GM18907 (cell line): ENCODE data around the gene PPP2R5C.

Experiments
- ATAC-seq: cut with Tn5 transposase; IDR thresholded peaks from one replicate; pipeline ENCODE4 v1.9.1; 2021; ENCODE audit warnings: mild to moderate bottlenecking, moderate library complexity; ENCODE audit not compliant: unreplicated experiment

PPP2R5C gene

DNA sequence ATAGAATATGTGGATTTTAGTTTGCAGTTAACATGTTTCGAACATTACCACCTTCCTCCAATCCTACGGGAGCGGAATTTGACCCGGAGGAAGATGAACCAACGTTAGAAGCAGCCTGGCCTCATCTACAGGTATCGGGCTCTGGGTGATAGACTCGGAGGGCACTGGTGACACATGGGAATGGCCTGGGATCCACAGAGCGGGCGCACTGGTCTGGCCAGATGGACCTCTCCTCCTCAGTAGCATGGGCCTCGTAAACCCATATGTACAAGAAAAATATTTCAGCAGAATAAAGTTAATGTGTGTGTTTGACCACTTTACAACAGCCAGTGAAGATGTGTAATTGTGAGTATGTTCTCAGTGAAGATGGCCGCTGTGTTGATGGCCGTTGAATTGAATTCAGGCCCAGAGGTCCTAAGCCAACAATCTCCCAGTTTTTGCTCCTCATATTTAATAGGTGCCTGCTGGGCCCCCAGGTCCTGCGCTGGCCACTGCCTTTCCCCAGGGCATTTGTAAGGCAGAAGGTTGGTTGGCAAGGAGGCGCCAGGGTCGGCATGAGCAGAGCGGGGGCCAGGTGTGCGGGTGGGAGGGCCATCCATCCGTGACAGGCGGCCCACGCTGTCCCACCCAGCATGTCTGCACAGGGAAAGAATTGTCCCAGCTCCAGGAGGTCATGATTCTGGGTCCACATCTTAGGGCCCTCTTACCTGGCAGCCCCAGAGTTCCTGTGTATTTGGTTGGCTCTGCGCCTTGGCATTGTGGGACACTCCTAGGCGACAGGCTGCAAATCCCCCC lies 120.8 kb downstream of the PPP2R5C start:
- ATAC-seq = no peak

- ATAC-seq = no peak
These were observed 122.8 kb downstream of the PPP2R5C start for GRCh38 chr14:101884089-101884933.

DNA sequence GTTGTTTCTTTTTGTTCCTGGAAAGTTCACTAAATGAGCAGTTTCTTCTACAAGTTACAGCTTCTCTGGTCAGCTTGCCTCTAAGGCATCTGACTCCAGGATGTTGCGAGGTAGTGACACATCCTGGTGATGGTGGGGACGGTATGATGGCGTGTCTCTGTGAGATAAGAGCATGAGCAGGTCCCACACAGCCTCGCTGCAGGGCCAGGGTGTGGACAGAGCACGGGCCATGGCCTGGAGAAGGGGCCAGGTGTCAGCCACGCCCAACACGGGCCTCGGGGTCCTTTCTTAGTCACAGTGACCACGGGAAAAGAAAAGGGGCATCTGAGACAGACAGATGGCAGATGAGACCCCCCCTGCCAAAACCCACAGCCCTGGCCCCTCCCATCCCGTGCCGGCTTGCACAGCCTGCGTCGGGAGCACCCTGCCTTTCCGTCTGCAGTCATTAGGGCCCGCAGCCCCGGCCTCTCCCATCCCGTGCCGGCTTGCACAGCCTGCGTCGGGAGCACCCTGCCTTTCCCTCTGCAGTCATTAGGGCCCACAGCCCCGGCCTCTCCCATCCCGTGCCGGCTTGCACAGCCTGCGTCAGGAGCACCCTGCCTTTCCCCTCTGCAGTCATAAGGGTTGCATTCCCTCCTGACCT lies 123.5 kb downstream of the PPP2R5C start:
- ATAC-seq = no peak

GRCh38 chr14:101887219-101887618 lies 125.7 kb downstream of the PPP2R5C start:
- ATAC-seq = no peak

DNA sequence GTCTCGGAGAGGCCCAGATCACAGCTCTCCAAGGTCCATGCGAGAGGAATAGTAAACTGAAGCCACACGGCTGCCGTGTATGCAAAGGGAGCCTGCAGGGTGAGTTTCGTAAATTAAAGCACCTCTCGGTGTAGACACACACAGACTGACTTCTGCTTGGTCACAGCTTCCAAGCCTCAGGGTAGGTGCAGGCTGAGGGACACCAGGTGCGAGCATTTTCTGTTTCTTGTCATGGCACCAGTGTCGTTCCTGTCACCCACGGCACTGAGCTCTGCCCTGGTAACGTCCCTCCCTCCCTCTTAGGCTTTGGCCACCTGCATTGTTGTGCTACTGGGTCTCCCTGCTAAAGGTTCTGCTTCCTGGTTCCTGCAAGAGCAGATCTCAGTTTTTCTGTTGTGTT lies 126.7 kb downstream of the PPP2R5C start:
- no peak for ATAC-seq

- no peak for ATAC-seq
These were observed 127.9 kb downstream of the PPP2R5C start for GRCh38 chr14:101889366-101889765.

DNA sequence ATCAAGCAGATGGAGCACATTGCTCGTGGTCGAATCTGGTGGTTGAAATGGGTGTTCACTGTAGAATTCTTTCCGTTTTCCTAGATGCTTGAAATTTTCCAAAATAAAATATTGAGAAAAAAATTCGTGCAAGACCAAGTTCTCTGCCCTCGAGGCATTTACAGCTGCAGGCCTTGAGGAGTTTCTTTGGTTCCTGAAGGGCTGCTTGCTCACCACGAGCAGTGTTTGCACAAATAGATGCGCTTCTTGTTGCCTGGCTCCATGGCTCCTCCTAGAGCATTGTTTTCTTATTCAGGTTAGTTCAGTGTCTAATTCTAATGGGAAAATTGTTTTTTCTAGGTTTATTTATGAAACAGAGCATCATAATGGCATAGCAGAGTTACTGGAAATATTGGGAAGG lies 128.4 kb downstream of the PPP2R5C start:
- ATAC-seq = no peak

DNA sequence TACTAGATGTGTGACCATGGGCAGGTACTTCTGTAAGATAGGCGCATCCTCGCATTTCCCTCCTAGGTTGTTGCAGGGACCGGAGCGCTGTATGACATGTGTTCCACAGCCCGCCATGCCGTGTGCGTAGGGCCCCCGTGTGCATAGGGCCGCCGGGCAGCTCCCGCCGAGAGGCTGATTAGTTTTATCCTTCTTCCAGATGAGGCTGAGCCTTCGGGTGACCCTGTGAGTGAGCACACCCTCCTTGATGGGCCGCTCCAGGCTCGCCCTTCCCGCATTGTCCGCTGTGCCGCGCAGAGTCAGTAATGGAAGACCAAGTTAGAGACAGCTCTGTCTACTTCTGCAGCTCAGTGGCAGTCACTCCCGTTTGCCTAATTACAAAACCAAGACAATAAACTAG lies 130.0 kb downstream of the PPP2R5C start:
- no peak for ATAC-seq

DNA sequence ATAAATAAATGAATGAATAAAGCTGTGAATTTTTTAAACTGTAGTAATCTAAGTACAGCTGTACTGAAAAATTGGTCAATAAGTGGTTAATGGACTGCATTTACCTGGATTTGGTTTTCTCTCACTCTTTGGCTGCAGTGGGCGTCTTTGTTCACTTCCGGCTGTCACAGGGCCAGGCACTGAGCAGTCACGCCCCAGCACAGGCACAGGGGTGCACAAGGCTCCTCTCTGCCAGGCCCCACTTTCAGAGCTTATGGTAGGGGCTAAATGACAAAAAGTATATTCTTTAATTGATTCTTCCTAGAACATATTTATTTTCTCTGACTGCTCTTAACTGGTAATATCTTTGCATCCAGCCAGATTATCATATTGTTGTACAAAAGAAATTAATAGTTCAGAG lies 132.2 kb downstream of the PPP2R5C start:
- ATAC-seq = no peak

DNA sequence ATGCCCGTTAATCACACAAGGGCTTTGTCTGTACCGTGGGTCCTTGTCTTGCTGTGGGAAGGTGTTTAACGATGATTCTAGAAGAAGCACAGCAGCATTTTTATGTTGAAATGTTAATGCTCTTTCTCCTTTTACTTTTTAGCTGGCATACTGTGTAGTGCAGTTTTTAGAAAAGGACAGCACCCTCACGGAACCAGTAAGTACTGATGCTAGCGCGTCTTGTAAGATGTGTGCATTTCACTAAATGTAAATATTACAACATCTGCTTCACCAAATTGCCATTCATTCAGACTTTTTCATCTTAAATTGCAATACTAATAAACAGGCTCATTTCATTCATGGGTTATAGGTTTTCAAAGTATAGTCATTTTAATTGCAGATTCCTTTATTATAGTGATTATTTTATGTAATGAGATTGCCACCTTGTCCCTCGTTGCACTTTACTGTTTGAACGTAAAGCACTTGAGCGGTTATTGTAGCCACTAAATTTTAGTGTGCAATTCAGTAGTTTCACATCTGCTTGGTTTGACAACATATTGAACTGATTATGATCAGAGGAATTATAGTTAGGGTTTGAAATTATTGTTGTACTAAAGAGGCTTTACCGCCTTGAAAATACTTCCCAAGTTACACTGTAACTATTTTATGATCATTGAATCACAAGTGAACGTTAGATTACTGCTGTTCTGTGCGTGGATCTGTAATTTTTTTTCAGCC lies 133.0 kb downstream of the PPP2R5C start:
- ATAC-seq = no peak

GRCh38 chr14:101895256-101895655 lies 133.7 kb downstream of the PPP2R5C start:
- ATAC-seq = no peak

DNA sequence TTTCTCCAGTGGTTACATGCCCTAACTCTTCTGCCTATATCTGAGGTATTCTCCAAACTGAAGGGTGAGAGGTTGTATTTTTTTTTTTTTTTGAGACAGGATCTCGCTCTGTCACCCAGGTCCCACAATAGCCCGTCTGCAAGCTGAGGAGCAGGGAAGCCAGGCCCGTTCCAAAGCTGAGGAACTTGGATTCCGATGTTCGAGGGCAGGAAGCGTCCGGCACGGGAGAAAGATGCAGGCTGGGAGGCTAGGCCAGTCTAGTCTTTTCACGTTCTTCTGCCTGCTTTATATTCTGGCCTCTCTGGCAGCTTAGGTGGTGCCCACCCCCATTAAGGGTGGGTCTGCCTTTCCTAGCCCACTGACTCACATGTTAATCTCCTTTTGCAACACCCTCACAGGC lies 135.8 kb downstream of the PPP2R5C start:
- no peak for ATAC-seq

GRCh38 chr14:101898416-101898815 lies 136.9 kb downstream of the PPP2R5C start:
- no peak for ATAC-seq

DNA sequence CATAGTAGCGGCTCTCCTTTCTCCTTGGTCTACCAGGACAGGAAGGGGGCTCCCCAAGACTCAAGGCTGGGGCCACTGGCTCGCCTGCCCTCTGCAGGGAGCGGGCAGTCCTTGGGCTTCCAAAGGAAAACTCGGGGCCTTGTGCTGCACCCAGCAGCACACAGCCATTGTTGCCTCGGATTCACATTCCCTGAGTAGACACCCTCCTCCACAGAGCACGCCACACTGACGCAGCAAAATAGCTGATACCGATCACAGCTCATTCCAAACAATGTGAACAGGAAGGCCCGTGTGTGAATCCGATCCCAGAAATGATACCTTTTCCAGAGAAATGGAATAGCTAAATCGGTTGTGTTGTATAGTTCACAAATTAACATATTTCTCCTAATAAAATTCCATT lies 137.8 kb downstream of the PPP2R5C start:
- no peak for ATAC-seq

- ATAC-seq = no peak
These were observed 138.7 kb downstream of the PPP2R5C start for GRCh38 chr14:101900253-101900652.

GRCh38 chr14:101903111-101903561 lies 141.6 kb downstream of the PPP2R5C start:
- ATAC-seq = no peak

DNA sequence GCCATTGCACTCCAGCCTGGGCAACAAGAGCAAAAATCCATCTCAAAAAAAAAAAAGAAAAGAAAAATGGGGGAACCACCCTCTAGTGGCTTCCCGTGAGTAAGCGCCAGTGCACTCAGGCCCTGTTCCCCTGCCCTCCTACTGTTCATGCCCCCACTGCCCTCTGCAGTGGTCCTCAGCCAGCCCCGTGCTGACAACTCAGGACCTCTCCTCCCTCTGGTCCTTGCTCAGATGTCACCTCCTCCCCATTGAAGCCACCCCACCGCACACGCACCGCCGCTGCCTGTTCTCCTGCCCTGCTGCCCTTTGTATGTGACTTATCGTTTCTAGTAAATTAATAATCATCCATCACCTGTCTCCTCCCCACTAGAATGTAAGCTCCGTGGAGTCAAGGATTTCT lies 144.1 kb downstream of the PPP2R5C start:
- ATAC-seq = no peak

- ATAC-seq = no peak
These were observed 145.1 kb downstream of the PPP2R5C start for GRCh38 chr14:101906645-101907044.

- no peak for ATAC-seq
These were observed 146.1 kb downstream of the PPP2R5C start for GRCh38 chr14:101907619-101908018.

- no peak for ATAC-seq
These were observed 147.3 kb downstream of the PPP2R5C start for GRCh38 chr14:101908795-101909194.
